Mesendoderm (in vitro differentiated cells): ENCODE data around the gene TIGD6.
"Not testable (repeated sequence)": the region's sequence is repeated elsewhere in the genome, so short reads cannot be mapped to it uniquely, and the experiment has no call there.

ENCODE experiments used
- DNase-seq: peaks from one replicate; pipeline ENCODE4 v3.0.0; 2013
- H2AK5ac ChIP-seq: 2 replicates; pipeline ENCODE4 v1.6.1; 2013; ENCODE audit warnings: low read length, inconsistent platforms
- H2BK120ac ChIP-seq: 2 replicates; pipeline ENCODE4 v1.6.1; 2013; ENCODE audit warnings: low read depth, mild to moderate bottlenecking, low read length, moderate library complexity, mixed read lengths
- H2BK15ac ChIP-seq: replicated peaks from 2 replicates; pipeline ENCODE4 v1.6.1; 2013; ENCODE audit warnings: low read depth, mild to moderate bottlenecking, moderate library complexity
- H2BK5ac ChIP-seq: 2 replicates; pipeline ENCODE4 v1.6.1; 2013; ENCODE audit warnings: low read length, inconsistent platforms
- H3K18ac ChIP-seq: 2 replicates; pipeline ENCODE4 v1.6.1; 2013; ENCODE audit warnings: mild to moderate bottlenecking, low read length, mixed read lengths
- H3K23ac ChIP-seq: one replicate; pipeline ENCODE4 v1.6.1; 2013; ENCODE audit warnings: low read length
- H3K27ac ChIP-seq: 2 replicates; pipeline ENCODE4 v1.5.1; 2013; ENCODE audit warnings: low read depth, mild to moderate bottlenecking, inconsistent platforms, low read length, moderate library complexity
- H3K27me3 ChIP-seq: 2 replicates; pipeline ENCODE4 v1.6.1; 2013; ENCODE audit warnings: low read length, control low read depth, mild to moderate bottlenecking, inconsistent platforms; ENCODE audit not compliant: insufficient read depth, poor library complexity
- H3K36me3 ChIP-seq: 2 replicates; pipeline ENCODE4 v1.6.1; 2013; ENCODE audit warnings: low read length, inconsistent platforms; ENCODE audit not compliant: control insufficient read depth, insufficient read depth
- H3K4ac ChIP-seq: one replicate; pipeline ENCODE4 v1.6.1; 2013; ENCODE audit warnings: low read depth, mild to moderate bottlenecking, low read length, moderate library complexity
- H3K4me1 ChIP-seq: 2 replicates; pipeline ENCODE4 v1.6.1; 2013; ENCODE audit warnings: low read depth, low read length, inconsistent platforms; ENCODE audit not compliant: control insufficient read depth
- H3K4me2 ChIP-seq: 2 replicates; pipeline ENCODE4 v1.6.1; 2013; ENCODE audit warnings: low read length
- H3K4me3 ChIP-seq: 2 replicates; pipeline ENCODE4 v1.5.1; 2013; ENCODE audit warnings: mild to moderate bottlenecking, low read length
- H3K56ac ChIP-seq: one replicate; pipeline ENCODE4 v1.6.1; 2013; ENCODE audit warnings: low read length
- H3K79me1 ChIP-seq: 2 replicates; pipeline ENCODE4 v1.6.1; 2013; ENCODE audit warnings: low read length, inconsistent platforms
- H3K79me2 ChIP-seq: 2 replicates; pipeline ENCODE4 v1.6.1; 2013; ENCODE audit warnings: mild to moderate bottlenecking, low read length; ENCODE audit not compliant: control insufficient read depth, insufficient read depth
- H3K9ac ChIP-seq: 2 replicates; pipeline ENCODE4 v1.6.1; 2013; ENCODE audit warnings: low read length, inconsistent platforms
- H4K5ac ChIP-seq: one replicate; pipeline ENCODE4 v1.6.1; 2013; ENCODE audit warnings: low read length
- H4K8ac ChIP-seq: one replicate; pipeline ENCODE4 v1.6.1; 2013; ENCODE audit warnings: low read depth, mild to moderate bottlenecking, control low read depth, low read length, moderate library complexity
- WGBS: extraction: QIAGEN DNeasy Blood & Tissue Kit; methylation state at CpG from one replicate; pipeline ENCODE4 v1.1.7; 2013; ENCODE audit warnings: low lambda C conversion rate, missing lambda C conversion rate; ENCODE audit not compliant: insufficient coverage; ENCODE audit errors: extremely low coverage; 5-methylcytosine and 5-hydroxymethylcytosine counted together

TIGD6 gene

DNA sequence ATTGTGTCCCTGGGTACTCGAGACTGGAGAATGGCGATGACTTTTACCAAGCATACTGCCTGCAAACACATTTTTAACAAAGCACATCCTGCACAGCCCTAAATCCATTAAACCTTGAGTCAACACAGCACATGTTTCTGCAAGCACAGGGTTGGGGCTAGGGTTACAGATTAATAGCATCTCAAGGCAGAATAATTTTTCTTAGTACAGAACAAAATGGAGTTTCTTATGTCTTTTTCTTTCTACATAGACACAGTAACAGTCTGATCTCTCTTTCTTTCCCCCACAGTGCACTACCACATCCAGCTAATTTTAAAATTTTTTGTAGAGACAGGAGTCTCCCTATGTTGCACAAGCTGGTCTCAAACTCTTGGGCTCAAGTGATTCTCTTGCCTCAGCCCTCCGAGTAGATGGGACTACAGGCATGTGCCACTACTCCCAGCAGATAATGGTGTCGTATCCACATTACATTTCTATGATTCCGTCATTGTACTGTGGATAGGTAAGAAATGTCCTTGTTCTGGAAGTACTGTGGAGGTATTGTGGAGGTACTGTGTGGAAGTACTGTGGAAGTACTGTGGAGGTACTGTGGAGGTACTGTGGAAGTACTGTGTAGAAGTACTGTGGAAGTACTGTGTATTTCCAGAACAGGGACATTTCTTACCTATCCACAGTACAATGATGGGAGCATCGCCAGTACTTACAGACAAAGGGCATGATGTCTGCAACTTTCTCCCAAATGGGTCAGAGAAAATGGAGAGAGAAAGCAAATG, 57.1 kb downstream of the TIGD6 start:
- not testable (repeated sequence) for H3K4me1 ChIP-seq, H3K4me2 ChIP-seq, DNase-seq, H4K5ac ChIP-seq, H3K9ac ChIP-seq, H4K8ac ChIP-seq, H3K27ac ChIP-seq, H3K27me3 ChIP-seq, H2BK120ac ChIP-seq, H3K79me1 ChIP-seq, H3K4me3 ChIP-seq, H3K18ac ChIP-seq, H2AK5ac ChIP-seq, H2BK15ac ChIP-seq, H2BK5ac ChIP-seq, H3K4ac ChIP-seq, H3K36me3 ChIP-seq, H3K23ac ChIP-seq, H3K79me2 ChIP-seq
- peak overlapping the region; percentile 37 for H3K56ac ChIP-seq
- no CpG with 5 or more reads among the region's 6 CpGs for WGBS
